ENCODE data around the gene LCE1B.

Gene LCE1B

GRCh38 chr1:152860129-152860528 lies 48.4 kb downstream of the LCE1B start:
- no peak for DNase-seq

- DNase-seq = no peak
These were observed 49.6 kb downstream of the LCE1B start for GRCh38 chr1:152861374-152861773.
